HG03575 (cell line): ENCODE results near the gene RHPN2.
"Not testable (repeated sequence)": the region's sequence is repeated elsewhere in the genome, so short reads cannot be mapped to it uniquely, and the experiment has no call there.

Source experiments
- ATAC-seq: cut with Tn5 transposase; IDR thresholded peaks from one replicate; pipeline ENCODE4 v1.9.1; 2021; ENCODE audit not compliant: unreplicated experiment, insufficient number of reproducible peaks, low FRiP score; ENCODE audit errors: extremely low read depth

Gene RHPN2

DNA sequence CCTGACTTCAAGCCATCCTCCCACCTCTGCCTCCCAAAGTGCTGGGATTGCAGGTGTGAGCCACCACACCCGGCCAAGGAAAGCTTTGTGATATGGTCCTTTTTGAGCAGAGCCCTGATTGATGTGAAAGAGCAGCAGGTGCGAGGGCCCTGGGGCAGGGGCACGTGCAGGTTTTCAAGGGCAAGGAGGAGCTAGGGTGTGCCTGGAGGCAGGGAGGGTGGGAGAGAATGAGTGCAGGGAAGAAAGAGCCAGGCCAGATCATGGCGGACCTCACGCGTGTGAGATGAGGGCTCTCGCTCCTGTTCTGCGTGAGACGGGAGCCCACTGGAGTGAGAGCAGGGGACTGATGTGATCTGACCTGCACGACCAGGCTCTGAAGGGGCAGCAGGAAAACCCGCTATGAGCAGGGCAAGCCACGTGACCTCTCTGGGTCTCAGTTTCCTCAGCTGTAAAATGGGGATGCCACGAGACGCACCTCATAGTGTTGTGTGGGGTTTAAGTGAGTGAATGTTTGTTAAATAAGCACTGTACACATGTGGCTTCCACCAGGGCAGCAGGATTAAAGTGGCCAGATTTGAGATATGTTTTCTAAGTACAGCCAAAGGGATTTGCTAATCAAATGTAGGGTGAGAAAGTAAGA is 66.9 kb downstream of the RHPN2 start:
- ATAC-seq = no peak

DNA sequence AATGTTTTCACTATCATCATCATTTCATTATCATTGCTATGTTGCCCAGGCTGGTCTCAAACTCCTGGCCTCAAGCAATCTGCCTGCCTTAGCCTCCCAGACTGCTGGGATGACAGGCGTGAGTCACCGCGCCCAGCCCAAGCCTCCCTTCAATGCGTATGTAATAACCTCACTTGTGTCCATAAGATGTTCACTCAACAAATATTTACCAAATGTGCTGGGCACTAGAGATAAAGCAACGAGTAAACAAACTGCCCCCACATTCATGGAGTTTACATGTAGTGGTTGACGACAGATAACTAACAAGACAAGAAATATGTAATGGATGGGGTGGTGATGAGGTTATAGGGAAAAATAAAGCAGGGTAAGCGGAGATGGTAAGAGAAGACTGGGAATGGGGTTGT is 67.6 kb downstream of the RHPN2 start:
- not testable (repeated sequence) for ATAC-seq

DNA sequence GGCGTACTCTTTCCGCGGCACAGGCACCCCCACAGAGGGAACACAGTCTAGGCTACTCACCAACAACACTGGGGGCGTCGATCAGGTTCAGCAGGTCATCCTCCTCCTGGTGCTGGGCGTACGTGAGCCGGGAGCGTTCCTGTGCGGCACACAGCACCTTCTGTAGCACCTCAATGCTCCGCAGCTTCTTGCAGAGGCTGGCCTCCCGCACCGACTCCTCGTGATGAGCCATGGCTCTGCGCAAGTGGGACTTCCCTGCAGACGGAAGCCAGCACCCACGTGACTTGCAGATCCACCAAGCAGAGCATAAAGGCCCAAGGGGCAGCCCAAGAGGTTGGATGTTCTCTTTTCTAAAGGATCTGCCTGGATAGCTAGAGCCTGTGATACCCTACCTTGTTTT is 68.7 kb downstream of the RHPN2 start:
- ATAC-seq = not testable (repeated sequence)

DNA sequence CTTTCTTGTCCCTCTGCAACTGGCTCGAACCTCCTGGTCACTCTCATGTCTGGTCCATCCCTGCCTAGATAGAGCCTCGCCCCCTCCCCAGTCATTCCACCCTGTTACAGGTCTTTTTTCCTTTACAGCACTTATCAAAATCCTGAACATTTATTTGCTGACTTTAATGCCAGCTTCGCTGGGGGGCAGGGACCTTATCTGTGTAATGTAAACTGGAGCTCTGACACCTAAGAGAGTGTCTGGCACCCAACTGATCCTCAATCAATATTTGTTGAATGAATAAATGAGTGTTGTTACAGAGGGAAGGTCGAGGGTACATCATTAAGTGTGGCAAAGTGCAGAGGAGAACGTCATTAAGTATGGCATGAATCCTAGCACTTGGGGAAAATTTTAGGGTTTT is 76.0 kb downstream of the RHPN2 start:
- ATAC-seq = no peak

DNA sequence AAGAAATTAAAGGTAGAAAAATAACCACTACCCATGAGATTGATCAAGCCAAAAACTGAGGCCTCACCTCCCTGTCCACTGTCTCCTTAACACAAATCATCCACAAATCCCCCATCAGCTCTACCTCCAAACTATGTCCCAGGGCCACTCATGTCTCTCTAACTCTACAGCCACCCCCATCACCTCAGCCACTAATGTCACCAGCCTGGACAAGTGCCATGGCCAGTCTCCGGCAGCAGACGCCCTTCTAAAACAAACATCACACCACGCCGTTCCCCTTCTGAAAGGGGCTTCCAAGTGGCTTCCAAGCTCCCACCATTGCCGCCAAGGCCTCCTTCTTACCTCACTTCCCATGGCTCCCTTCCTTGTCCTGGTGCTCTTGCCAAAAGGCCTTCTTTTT is 76.4 kb downstream of the RHPN2 start:
- ATAC-seq = not testable (repeated sequence)

DNA sequence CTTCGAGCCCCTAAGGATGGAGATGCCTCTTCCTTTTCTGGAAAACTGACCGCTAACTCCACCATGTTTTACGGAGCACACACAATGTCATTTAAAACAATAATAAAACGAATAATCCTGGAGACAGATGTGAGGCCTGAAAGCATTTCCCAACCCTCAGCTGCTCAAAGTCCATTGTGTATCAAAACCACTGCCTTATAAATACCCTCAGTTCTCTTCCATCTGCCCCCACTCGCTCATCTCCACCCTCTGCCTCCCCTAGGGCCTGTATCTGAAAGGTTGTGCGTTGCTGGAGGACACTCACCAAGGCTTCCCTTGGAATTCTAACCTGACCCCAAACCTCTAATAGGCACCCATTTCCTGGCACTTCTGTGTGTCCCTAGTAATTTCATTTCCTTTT is 82.2 kb downstream of the RHPN2 start:
- not testable (repeated sequence) for ATAC-seq

DNA sequence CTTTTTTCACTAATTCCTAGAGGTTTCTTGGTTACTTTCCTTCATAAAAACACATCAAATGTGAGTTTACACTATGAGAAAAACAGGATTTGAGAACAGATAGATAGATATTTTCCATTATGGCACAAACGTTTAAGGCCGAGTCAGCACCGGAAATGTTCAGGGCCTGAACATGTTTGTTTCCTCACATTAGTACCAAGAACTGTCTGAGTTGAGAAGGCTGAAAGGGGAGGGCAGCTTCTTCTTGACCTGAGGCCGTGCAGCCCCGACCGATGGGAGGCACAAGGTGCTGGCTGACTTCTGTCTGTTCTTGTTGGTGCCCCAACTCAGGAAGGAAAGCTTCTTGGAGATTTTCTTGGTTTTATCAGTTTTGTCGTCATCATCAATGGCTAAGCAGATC is 84.9 kb downstream of the RHPN2 start:
- not testable (repeated sequence) for ATAC-seq

DNA sequence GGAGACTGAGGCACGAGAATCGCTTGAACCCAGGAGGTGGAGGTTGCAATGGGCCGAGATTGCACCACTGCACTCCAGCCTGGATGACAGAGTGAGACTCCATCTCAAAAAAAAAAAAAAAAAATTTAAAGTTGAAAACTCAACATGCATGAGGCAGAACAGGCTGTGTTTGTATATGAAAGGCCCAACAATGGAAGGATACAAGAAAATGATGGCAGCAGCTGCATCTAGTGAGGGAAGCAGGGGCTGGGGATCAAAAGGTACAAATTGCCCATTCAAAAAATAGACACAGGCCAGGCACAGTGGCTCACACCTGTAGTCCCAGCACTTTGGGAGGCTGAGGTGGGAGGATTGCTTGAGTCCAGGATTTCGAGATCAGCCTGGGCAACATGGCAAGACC is 86.9 kb downstream of the RHPN2 start:
- not testable (repeated sequence) for ATAC-seq

DNA sequence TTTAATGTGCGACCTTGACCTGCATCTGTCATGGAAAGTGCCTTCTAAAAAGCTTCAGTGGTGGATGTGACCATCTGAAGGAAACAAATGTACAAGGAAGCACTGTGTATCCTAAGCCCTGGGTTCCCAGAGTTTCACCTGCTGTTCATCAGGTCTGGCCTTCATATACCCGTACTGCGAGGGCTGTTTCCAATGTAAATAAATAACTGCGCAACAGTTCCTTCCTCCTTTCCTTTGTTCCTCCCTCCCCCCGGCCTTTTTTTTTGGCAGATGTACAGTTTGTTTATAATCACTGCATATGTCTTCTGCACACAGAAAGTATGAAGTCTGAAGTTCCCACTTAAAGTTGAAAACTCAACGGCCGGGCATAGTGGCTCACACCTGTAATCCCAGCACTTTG is 87.4 kb downstream of the RHPN2 start:
- ATAC-seq = no peak

DNA sequence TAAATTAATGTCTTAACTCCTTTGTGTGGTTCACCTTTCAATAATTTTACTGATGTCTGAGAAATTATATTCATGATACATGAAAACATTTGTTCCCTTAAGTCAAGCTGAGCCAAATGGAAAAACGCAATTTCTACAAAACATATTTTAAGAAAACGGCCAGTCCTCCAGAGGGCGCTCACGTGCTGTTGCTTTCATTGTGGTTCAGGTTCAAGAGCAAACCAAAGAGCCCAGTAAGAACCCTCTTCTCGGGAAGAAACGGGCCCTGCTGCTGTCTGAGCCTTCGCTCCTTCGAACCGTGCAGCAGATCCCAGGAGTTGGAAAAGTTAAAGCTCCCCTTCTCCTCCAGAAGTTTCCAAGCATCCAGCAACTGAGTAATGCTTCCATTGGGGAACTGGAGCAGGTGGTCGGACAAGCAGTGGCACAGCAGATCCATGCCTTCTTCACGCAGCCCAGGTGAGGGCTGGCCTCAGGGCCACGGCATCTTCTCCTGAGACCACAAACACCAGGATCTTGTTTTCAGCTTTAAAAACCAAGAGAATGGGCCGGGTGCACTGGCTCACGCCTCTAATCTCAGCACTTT is 88.4 kb downstream of the RHPN2 start:
- ATAC-seq = no peak

DNA sequence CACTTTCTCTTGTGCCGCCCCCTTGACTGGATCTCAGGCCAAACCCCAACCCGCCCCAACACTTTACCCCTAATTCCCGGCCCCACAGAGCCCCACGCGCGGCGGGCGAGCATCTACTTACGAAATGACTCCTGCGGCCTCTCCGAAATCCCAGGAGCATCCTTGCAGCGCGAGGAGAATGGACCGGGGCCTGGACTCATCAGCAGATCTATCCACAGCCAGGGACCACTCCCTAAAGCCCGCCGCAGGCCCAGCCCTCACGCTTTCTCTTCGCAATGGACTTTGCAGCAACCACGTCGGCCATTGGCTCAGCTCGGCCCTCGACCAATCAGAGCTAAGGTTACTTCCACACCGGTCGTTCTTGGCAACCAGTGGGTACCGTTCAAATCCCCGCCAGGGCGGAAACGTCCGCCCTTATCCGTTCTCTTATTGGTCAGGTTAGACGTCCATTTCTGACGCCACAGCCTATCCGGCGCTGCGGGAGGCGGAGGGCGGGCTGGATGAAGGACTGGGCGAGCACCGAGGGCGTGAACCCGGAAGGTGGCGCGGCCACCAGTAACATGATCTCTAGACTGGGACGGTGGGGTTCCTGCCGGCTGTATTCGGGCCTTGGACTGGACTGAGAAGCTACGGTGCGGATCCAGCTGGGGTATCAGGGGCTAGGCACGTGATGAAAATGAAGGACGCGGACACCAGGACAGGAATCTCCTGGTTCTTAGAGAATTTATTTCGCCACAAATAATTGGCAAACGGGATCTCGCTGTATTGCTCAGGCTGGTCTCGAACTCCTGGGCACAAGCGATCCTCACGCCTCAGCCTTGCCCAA is 92.8 kb downstream of the RHPN2 start, which contains the start of the genes CEP89 and FAAP24:
Gene CEP89 (minus strand): TSS at position 244 of the 826 bp plus-strand sequence. CDS start 84 bp downstream, at position 160.
Gene FAAP24 (plus strand): TSS at position 528 of the 826 bp plus-strand sequence. CDS start 955 bp downstream, outside the sequence.
- ATAC-seq = peak; percentile 94

DNA sequence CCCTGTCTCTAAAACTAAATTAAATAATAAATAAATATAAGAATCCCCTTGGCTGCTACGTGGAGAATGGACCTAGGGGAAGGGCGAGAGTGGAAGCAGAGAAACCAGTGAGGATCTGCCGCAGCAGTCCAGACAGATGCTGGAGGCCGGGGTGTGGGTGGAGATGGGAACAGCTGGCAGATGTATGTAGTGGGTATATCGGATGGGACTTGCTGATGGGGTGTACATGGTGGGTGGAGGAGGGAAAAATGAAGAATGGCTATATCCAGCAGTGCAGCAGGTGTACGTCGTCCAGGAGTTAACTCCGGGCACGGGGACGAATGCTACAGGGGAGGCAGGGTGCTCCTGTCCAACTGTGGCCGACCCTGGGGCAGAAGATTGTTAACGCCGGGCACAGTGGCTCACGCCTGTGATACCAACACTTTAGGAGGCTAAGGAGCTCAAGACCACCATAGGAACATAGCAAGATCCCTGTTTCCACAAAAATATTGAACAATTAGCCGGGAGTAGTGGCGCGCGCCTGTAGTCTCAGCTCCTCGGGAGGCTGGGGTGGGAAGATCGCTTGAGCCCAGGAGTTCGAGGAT is 93.6 kb downstream of the RHPN2 start:
- ATAC-seq = no peak

DNA sequence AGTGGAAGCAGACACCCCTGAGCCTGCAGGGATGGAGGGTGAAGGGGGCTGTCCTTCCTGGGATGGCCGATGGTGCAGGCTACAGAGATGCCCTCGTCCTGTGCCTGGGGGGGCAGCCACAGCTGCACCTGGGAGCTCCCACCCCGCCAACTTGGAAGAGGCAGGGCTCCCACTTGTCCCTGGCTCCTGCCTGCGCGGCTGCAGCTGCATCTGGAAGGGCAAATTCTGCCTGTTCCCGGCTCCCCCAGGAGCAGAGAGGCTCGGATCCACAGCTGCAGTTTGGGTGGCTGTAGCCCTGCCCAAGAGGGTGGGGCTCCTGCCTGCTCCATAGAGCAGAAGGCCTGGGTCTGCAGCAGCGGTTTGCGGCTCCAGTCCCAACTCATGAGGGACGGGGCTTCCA is 95.1 kb downstream of the RHPN2 start:
- ATAC-seq = no peak

DNA sequence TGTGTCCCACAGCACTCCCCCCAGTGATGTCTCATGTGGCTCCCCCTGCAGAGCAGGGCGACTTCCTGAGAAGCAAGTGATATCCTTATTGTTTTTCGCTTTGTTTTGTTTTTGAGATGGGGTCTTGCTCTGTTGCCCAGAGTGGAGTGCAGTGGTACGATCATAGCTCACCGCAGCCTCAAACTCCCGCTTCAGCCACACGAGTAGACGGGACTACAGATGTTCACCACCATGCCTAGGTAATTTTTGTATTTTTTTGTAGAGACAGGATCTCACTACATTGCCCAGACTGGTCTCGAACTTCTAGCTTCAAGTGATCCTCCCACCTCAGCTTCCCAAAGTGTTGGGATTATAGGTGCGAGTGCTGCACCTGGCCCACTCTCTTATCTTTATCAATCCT is 97.9 kb downstream of the RHPN2 start:
- no peak for ATAC-seq

DNA sequence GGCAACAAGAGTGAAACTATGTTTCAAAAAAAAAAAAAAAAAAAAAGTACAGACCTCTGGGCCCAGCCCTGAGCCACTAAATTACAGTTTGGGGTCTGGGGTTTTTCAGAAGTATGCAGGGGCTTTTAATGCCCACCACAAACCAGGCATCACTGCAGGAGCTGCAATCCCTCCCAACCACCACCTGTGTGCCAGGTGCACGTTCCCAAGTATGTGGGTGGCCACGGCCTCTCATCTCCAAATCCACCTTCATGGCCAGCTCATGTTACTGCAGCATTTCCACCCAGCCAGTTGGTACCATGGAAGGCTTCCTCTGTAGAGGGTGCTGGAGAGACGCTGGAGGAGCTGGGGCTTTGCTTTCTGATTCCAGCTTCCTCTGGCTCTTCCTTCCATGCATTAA is 119.4 kb downstream of the RHPN2 start:
- no peak for ATAC-seq

DNA sequence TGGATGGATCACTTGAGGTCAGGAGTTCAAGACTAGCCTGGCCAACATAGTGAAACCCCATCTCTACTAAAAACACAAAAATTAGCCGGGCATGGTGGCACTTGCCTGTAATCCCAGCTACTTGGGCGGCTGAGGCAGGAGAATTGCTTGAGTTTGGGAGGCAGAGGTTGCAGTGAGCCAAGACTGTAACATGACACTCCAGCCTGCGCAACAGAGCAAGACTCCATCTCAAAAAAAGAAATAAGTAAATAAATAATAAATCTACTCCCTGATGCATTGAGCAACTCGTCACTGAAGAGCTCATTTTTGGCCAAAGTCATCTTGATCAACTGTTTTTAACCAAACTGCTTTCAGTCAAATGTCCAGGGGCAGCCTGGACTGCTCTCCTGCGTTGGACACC is 123.4 kb downstream of the RHPN2 start:
- not testable (repeated sequence) for ATAC-seq

DNA sequence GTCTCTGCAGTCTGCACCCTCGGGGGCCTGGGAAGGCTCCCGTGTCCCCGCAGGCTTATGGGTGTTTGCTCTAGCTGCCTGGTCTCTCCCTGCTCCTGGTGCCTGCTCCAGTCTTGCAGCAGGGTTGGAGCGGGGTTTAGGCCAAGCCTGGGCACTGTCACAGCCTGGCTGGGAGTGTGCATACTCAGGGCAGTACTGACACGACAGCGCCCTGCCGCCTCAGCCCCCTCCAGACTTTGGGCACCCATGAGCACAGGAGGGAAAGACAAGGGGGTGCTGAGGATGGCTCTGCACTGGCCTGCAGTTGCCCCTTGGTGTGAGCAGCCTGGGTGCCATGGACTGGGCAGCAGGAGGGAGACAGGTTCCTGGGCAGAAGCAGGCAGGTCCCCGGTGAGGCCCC is 128.6 kb downstream of the RHPN2 start:
- no peak for ATAC-seq

DNA sequence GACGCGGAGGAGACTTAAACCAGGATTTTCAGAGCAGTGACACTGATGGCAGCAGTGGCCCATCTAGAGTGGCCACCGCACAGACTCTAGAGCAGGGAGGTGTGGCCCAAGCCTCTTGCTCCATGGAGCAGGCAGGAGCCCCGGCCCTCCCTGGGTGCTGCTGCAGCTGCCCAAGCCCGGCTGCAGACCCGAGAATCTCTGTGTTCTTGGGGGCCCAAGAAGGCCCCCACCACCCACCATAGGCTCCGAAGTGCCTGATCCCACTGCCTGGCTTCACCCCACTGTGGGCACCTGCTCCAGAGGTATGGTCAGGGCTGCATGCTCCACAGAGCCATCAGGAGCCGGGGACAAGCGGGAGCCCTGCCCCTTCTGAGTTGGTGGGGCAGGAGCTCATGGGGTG is 129.1 kb downstream of the RHPN2 start:
- no peak for ATAC-seq

DNA sequence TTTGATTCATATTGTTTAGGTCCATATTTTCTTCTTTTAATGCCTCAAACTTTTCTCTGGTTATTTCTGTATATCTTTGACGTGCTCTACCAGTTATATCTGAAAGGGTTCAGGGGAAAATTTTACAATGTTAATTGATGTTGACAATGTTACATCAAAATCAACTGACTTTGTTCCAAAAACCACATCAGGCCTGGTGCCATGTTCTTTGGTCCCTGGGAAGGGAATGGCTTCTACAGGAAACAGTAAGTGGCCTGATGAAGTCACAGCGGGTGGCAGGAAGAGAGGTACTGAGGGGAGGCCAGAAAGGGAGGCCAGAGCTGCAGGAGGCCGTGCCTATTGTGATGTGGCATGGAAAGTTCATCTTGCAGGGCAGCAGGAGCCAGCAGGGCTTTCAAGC is 131.1 kb downstream of the RHPN2 start:
- ATAC-seq = no peak

DNA sequence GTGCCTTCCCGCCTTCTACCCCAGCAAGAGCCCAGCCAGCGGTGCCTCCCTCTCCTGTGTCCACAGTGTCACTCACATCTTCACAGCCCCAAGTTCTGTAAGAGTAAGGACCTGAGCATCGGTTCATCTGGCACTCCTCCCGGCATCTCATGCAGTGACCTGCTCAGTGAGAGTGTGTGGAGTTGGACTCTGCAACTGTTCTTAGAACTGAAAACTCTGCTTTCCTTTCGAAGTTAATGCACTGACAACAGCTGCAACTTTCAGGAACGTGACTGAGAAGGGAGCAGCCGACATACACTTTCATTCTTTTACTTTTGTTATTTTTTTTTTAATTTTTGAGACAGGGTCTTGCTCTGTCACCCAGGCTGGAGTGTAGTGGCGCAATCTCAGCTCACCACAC is 134.1 kb downstream of the RHPN2 start:
- no peak for ATAC-seq
